Measurements from ENCODE around the gene TMEM238.
"Not testable (repeated sequence)": the region's sequence is repeated elsewhere in the genome, so short reads cannot be mapped to it uniquely, and the experiment has no call there.

Gene TMEM238

GRCh38 chr19:55336101-55336500, 48.0 kb downstream of the TMEM238 start:
- no peak for DNase-seq

DNA sequence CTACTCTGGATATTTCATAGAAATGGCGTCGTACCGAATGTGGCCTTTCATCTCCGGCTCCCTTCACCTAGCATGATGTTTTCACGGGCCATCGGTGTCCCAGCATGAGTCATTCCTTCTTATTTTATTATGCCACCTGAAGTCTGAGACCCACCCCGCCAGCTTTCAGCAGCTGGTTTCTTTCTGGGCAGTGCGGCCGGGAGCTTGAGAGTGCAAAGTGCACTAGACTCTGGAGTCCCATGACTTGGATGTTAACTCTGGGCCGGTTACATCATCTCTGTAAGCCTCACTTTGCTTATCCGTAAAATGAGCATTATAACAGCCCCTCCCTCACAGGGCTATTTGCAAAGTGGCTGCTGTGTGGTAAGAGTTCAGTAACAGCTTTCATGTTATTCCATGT, 50.2 kb downstream of the TMEM238 start:
- DNase-seq: no peak

DNA sequence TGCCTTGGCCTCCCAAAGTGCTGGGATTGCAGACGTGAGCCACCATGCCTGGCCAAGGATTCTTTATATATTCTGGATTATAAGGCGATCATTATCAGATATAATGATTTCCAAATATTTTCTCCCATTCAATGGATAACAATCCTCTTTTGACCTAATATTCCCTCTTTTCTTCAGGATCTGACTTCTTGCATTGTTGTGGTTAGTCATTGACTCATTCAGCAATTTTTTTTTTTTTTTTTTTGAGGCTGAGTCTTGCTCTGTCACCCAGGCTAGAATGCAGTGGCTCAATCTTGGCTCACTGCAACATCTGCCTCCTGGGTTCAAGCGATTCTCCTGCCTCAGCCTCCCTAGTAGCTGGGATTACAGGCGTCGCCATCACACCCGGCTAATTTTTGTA, 54.3 kb downstream of the TMEM238 start:
- not testable (repeated sequence) for DNase-seq
